HCT116 (cell line): ENCODE data around the gene R3HDM1. TPM values are rescaled to one million over a fixed set of nuclear protein-coding genes. Genes with fewer than 3 reads are reported as not detected.

ENCODE experiments used
- ATAC-seq: fragments of 200-7000 bp; cut with Tn5 transposase; 2 replicates; pipeline ENCODE4 v1.9.1; 2020; ENCODE audit warnings: mild to moderate bottlenecking, moderate library complexity
- BruUV-seq: library from RNA; stranded (reverse); fragments of 400-500 nt; replicated peaks from 2 replicates; lab custom pipeline; 2021; lab: Mats Ljungman, UMichigan
- CTCF ChIA-PET: fragments of 300-600 bp; sonication (Branson Sonifier 250); formaldehyde crosslinking; loops from one replicate; lab custom pipeline; 2021; ENCODE audit warnings: antibody characterized with exemption; lab: Charles Lee
- POLR2A ChIA-PET: fragments of 300-600, 350-600 bp; sonication (Branson Sonifier 250); formaldehyde crosslinking; loops from one replicate; lab custom pipeline; 2021; ENCODE audit warnings: antibody characterized with exemption; lab: Charles Lee
- RAD21 ChIA-PET, 2 experiments: fragments of 300-600 bp; sonication (Branson Sonifier 250); formaldehyde crosslinking; loops; one replicate each; lab custom pipeline; 2023; ENCODE audit warnings: low total read pairs in 2 of 2; ENCODE audit not compliant: uncharacterized antibody in 2 of 2, unreplicated experiment in 2 of 2, low non-redundant PET in 1 of 2; lab: Charles Lee
- DNase-seq: peaks from one replicate; pipeline ENCODE4 v3.0.0-alpha.2; 2010; ENCODE audit warnings: low read depth, low spot score
- H2AFZ ChIP-seq: fragments of 200-600 bp; shearing (Covaris generic), sonication (generic); 2 replicates; pipeline ENCODE4 v1.6.1; 2017; ENCODE audit warnings: low read depth, mixed run types, mixed read lengths, antibody characterized with exemption, low read length; ENCODE audit not compliant: poor library complexity, severe bottlenecking
- H3K27ac ChIP-seq: 2 replicates; pipeline ENCODE4 v1.5.1; 2012; ENCODE audit warnings: low read depth, low read length
- H3K27me3 ChIP-seq: fragments of 200-600 bp; sonication (generic); 2 replicates; pipeline ENCODE4 v1.6.1; 2016; ENCODE audit warnings: mixed run types, low read length, mixed read lengths; ENCODE audit not compliant: insufficient read depth
- H3K36me3 ChIP-seq, 2 experiments: fragments of 200-500 bp in 1 of 2; fragments of 200-600 bp in 1 of 2; sonication (Bioruptor generic) in 1 of 2; sonication (generic) in 1 of 2; 2 replicates each; pipeline versions ENCODE4 v1.5.1 to v1.6.1; 2014 to 2016; ENCODE audit warnings: low read length in 2 of 2, inconsistent platforms in 1 of 2, mixed read lengths in 1 of 2, mixed run types in 1 of 2; ENCODE audit not compliant: insufficient read depth in 2 of 2, control insufficient read depth in 1 of 2
- H3K4me1 ChIP-seq, 2 experiments: fragments of 200-600 bp in 1 of 2; sonication (generic) in 1 of 2; 2 replicates each; pipeline versions ENCODE4 v1.5.1 to v1.6.1; 2012 to 2017; ENCODE audit warnings: low read length in 2 of 2, inconsistent platforms in 1 of 2, mild to moderate bottlenecking in 1 of 2, mixed read lengths in 1 of 2, mixed run types in 1 of 2, moderate library complexity in 1 of 2; ENCODE audit not compliant: insufficient read depth in 2 of 2, control insufficient read depth in 1 of 2
- H3K4me2 ChIP-seq: fragments of 200-600 bp; sonication (generic); 2 replicates; pipeline ENCODE4 v1.6.1; 2017; ENCODE audit warnings: mixed run types, low read length, mixed read lengths
- H3K4me3 ChIP-seq, 2 experiments: fragments of 200-600 bp in 1 of 2; sonication (generic) in 1 of 2; replicated peaks in 1 of 2; 2 replicates each; pipeline ENCODE4 v1.5.1; 2011 to 2016; ENCODE audit warnings: low read length in 2 of 2, control low read depth in 1 of 2, low read depth in 1 of 2, mild to moderate bottlenecking in 1 of 2, mixed read lengths in 1 of 2, mixed run types in 1 of 2
- H3K79me2 ChIP-seq: fragments of 200-600 bp; sonication (generic); 2 replicates; pipeline ENCODE4 v1.6.1; 2017; ENCODE audit warnings: mild to moderate bottlenecking, mixed run types, low read length, moderate library complexity, mixed read lengths; ENCODE audit not compliant: insufficient read depth
- H3K9ac ChIP-seq: fragments of 200-600 bp; sonication (generic); 2 replicates; pipeline ENCODE4 v1.6.1; 2016; ENCODE audit warnings: low read length, mixed read lengths
- H3K9me2 ChIP-seq: fragments of 200-600 bp; sonication (generic), shearing (Covaris generic); 2 replicates; pipeline ENCODE4 v1.6.1; 2017; ENCODE audit warnings: mixed run types, mild to moderate bottlenecking, moderate library complexity; ENCODE audit not compliant: insufficient read depth
- H3K9me3 ChIP-seq, 2 experiments: fragments of 200-500 bp in 1 of 2; fragments of 200-600 bp in 1 of 2; sonication (Bioruptor generic) in 1 of 2; sonication (generic) in 1 of 2; 2 replicates each; pipeline ENCODE4 v1.6.1; 2014 to 2017; ENCODE audit warnings: low read length in 2 of 2, mixed read lengths in 2 of 2, inconsistent platforms in 1 of 2, low read depth in 1 of 2, mild to moderate bottlenecking in 1 of 2, mixed run types in 1 of 2, moderate library complexity in 1 of 2; ENCODE audit not compliant: control insufficient read depth in 1 of 2, insufficient read depth in 1 of 2
- H4K20me1 ChIP-seq: fragments of 200-600 bp; sonication (generic), shearing (Covaris generic); 2 replicates; pipeline ENCODE4 v1.6.1; 2017; ENCODE audit warnings: mixed run types, mild to moderate bottlenecking, moderate library complexity; ENCODE audit not compliant: insufficient read depth
- ATF3 ChIP-seq: IDR thresholded peaks from 2 replicates; pipeline ENCODE4 v1.6.1; 2012
- CEBPB ChIP-seq: IDR thresholded peaks from 2 replicates; pipeline ENCODE4 v1.6.1; 2012; ENCODE audit warnings: low read depth
- EGR1 ChIP-seq: IDR thresholded peaks from 2 replicates; pipeline ENCODE4 v1.6.1; 2012; ENCODE audit warnings: low read depth
- ELF1 ChIP-seq: IDR thresholded peaks from 2 replicates; pipeline ENCODE4 v1.6.1; 2012; ENCODE audit warnings: low read depth, borderline replicate concordance
- EZH2 ChIP-seq: fragments of 200-600 bp; sonication (generic); IDR thresholded peaks from 2 replicates; pipeline ENCODE4 v1.6.1; 2017; ENCODE audit warnings: antibody characterized with exemption, mixed run types
- EZH2phosphoT487 ChIP-seq: fragments of 200-600 bp; IDR thresholded peaks from 2 replicates; pipeline ENCODE4 v1.6.1; 2018; ENCODE audit warnings: antibody characterized with exemption, borderline replicate concordance
- POLR2A ChIP-seq: IDR thresholded peaks from 2 replicates; pipeline ENCODE4 v1.7.0; 2011; ENCODE audit warnings: borderline replicate concordance; ENCODE audit not compliant: insufficient read depth, insufficient read length; ENCODE audit errors: extremely low read depth
- REST ChIP-seq: IDR thresholded peaks from 2 replicates; pipeline ENCODE4 v1.6.1; 2012; ENCODE audit warnings: low read depth
- ZNF274 ChIP-seq: fragments of 200-500 bp; sonication (Bioruptor generic); IDR thresholded peaks from 2 replicates; pipeline ENCODE4 v1.6.1; 2014; ENCODE audit warnings: mild to moderate bottlenecking, low read depth, low read length, inconsistent platforms
- intact Hi-C: fragments of 100-400 bp; cut with micrococcal nuclease; formaldehyde crosslinking; loops from 2 replicates; pipeline ENCODE4 v1.10.0; 2022
- total RNA-seq: library from RNA; stranded (reverse); gene quantifications from one replicate; pipeline ENCODE4 v1.2.1, GENCODE V29; 2021; ENCODE audit not compliant: unreplicated experiment

R3HDM1 gene
- total RNA-seq, 1 experiment from 2014 or later = 43.1 TPM

GRCh38 chr2:135635212-135635835 is 104.0 kb downstream of the R3HDM1 start:
- no TSS peak for BruUV-seq
- no peak for TF ChIP-seq CEBPB
- no peak for TF ChIP-seq POLR2A
- TF ChIP-seq EGR1 = no peak
- TF ChIP-seq ATF3 = no peak
- no peak for TF ChIP-seq ELF1
- no peak for TF ChIP-seq ZNF274
- H3K9me2 ChIP-seq = no peaks in the 10 kb centered on the region
- H3K9me3 ChIP-seq = no peaks in the 10 kb centered on the region
- DNase-seq (no peak), ATAC-seq (no peak)
- ChIA-PET RAD21 (no interaction called here), CTCF (no interaction called here), POLR2A (no interaction called here)
- H4K20me1 ChIP-seq = no peaks in the 10 kb centered on the region
- no peak overlapping the region for H2AFZ ChIP-seq
- H3K79me2 ChIP-seq = no peaks in the 10 kb centered on the region
- H3K36me3 ChIP-seq = peaks cover 14 to 21% of the 10 kb centered on the region in 2 experiments; a peak in 3 of 4 replicates
- H3K4me3 ChIP-seq = no peak overlapping the region
- no peak overlapping the region for H3K4me2 ChIP-seq
- H3K4me1 ChIP-seq = no peaks in the 10 kb centered on the region
- intact Hi-C loops = no loop called here
- no peak overlapping the region for H3K9ac ChIP-seq
- H3K27me3 ChIP-seq = no peaks in the 10 kb centered on the region
- no peak overlapping the region for H3K27ac ChIP-seq

GRCh38 chr2:135636982-135637381 is 105.7 kb downstream of the R3HDM1 start:
- Histone ChIP-seq H3K9me3 (no peaks in the 10 kb centered on the region), H4K20me1 (no peaks in the 10 kb centered on the region), H3K27ac (no peak overlapping the region), H3K79me2 (no peaks in the 10 kb centered on the region), H3K36me3 (peaks cover 14 to 24% of the 10 kb centered on the region in 2 experiments), H2AFZ (no peak overlapping the region), H3K4me2 (no peak overlapping the region), H3K9ac (no peak overlapping the region)
- intact Hi-C loops = no loop called here
- CTCF ChIA-PET = no interaction called here
- RAD21 ChIA-PET = no interaction called here
- ATAC-seq (no peak), DNase-seq (no peak)
- no TSS peak for BruUV-seq
- TF ChIP-seq EZH2phosphoT487 (no peak), REST (no peak), EZH2 (no peak)
- TF ChIP-seq, all 23 proteins: peak for 0
- Histone ChIP-seq H3K4me3 (no peak overlapping the region), H3K4me1 (no peaks in the 10 kb centered on the region), H3K27me3 (no peaks in the 10 kb centered on the region), H3K9me2 (no peaks in the 10 kb centered on the region)
- POLR2A ChIA-PET = no interaction called here
